Measurements from ENCODE around the gene VPS8. TPM values are rescaled to one million over a fixed set of nuclear protein-coding genes. Genes with fewer than 3 reads are reported as not detected.

VPS8 gene
- total RNA-seq, 1 experiment from 2014 or later = 37.6 TPM

- no peaks in the 10 kb centered on the region for H4K20me1 ChIP-seq (ENCODE audit: insufficient read depth)
- intact Hi-C loops (cut with micrococcal nuclease) = no loop called here
- CTCF ChIA-PET = interaction anchor here (1.3 kb wide), 1 partner anchor 37 kb away, joined by 3 read pairs; no protein-coding TSS in a partner anchor
- POLR2A ChIA-PET = no interaction called here
- ATAC-seq (no peak), DNase-seq (ENCODE audit: low read depth, low spot score) (no peak)
- no peaks in the 10 kb centered on the region for H3K27me3 ChIP-seq (ENCODE audit: insufficient read depth, low read length)
- RAD21 ChIA-PET (ENCODE audit: low non-redundant PET in 1 of 2, low total read pairs in 2 of 2, uncharacterized antibody in 2 of 2, unreplicated experiment in 2 of 2) = no interaction called here
- no peak overlapping the region for H3K27ac ChIP-seq (ENCODE audit: low read depth, low read length)
- BruUV-seq (replicated peaks) = no TSS peak
- no peaks in the 10 kb centered on the region for H3K4me1 ChIP-seq (ENCODE audit: control insufficient read depth in 1 of 2, insufficient read depth in 2 of 2, low read length in 2 of 2)
- no peaks in the 10 kb centered on the region for H3K9me2 ChIP-seq (ENCODE audit: insufficient read depth)
- H3K4me3 ChIP-seq (replicated peaks in 1 of 2; ENCODE audit: low read depth in 1 of 2, low read length in 2 of 2) = no peak overlapping the region
- TF ChIP-seq ATF3 (IDR thresholded peaks at IDR 0.05) (no peak), CBX3 (IDR thresholded peaks at IDR 0.05; ENCODE audit: low read depth) (no peak), POLR2AphosphoS5 (IDR thresholded peaks at IDR 0.05; ENCODE audit: low read depth, low read length) (no peak), YY1 (IDR thresholded peaks at IDR 0.05; ENCODE audit: extremely low read depth, insufficient replicate concordance, low read depth, low read length) (no peak), CEBPB (IDR thresholded peaks at IDR 0.05; ENCODE audit: low read depth) (no peak), ELF1 (IDR thresholded peaks at IDR 0.05; ENCODE audit: borderline replicate concordance, low read depth) (no peak), SRF (IDR thresholded peaks at IDR 0.05; ENCODE audit: low read depth) (no peak), CTCF (IDR thresholded peaks at IDR 0.05 in 2 of 3, conservative IDR thresholded peaks at IDR 0.05 in 1 of 3; ENCODE audit: borderline replicate concordance in 1 of 3, insufficient read depth in 1 of 3, low read depth in 2 of 3, low read length in 2 of 3) (no peak), SP1 (IDR thresholded peaks at IDR 0.05; ENCODE audit: low read depth) (no peak), EZH2 (IDR thresholded peaks at IDR 0.05) (no peak), EZH2phosphoT487 (IDR thresholded peaks at IDR 0.05; ENCODE audit: borderline replicate concordance) (no peak), EGR1 (IDR thresholded peaks at IDR 0.05; ENCODE audit: low read depth) (no peak)
- no peak overlapping the region for H3K9ac ChIP-seq (ENCODE audit: low read length)
- no peaks in the 10 kb centered on the region for H3K36me3 ChIP-seq (ENCODE audit: control insufficient read depth in 1 of 2, insufficient read depth in 2 of 2, low read length in 2 of 2)
- H2AFZ ChIP-seq (ENCODE audit: low read depth, low read length, poor library complexity, severe bottlenecking) = no peak overlapping the region
- no peaks in the 10 kb centered on the region for H3K79me2 ChIP-seq (ENCODE audit: insufficient read depth, low read length)
- no peaks in the 10 kb centered on the region for H3K9me3 ChIP-seq (ENCODE audit: control insufficient read depth in 1 of 2, insufficient read depth in 1 of 2, low read depth in 1 of 2, low read length in 2 of 2)
- no peak overlapping the region for H3K4me2 ChIP-seq (ENCODE audit: low read length)
Measured at GRCh38 chr3:184822654-184823053, 10.7 kb downstream of the VPS8 start.

Measured in HCT116 (cell line).